ENCODE results near the gene PPP1R7. TPM values are rescaled to one million over a fixed set of nuclear protein-coding genes. Genes with fewer than 3 reads are reported as not detected.
A peak's percentile ranks its signal among the peaks of the same experiment; 100 is the strongest.

Gene PPP1R7
- total RNA-seq, 1 donor from 2014 or later, result 48.9 TPM

GRCh38 chr2:241118737-241119505 is 31.3 kb upstream of the PPP1R7 start:
- no peak for FAIRE-seq
- no peak for DNase-seq (ENCODE audit: low spot score in 2 of 2)

- DNase-seq (ENCODE audit: low spot score in 2 of 2) (no peak), FAIRE-seq (no peak)
Measured at GRCh38 chr2:241120440-241120839, 29.8 kb upstream of the PPP1R7 start.

- no peak for FAIRE-seq
- DNase-seq (ENCODE audit: low spot score in 2 of 2), result no peak
Measured at GRCh38 chr2:241121008-241121407, 29.3 kb upstream of the PPP1R7 start.

- DNase-seq (ENCODE audit: low spot score in 2 of 2) (no peak), FAIRE-seq (no peak)
Measured at GRCh38 chr2:241122376-241123002, 27.8 kb upstream of the PPP1R7 start.

GRCh38 chr2:241123816-241124536 is 26.3 kb upstream of the PPP1R7 start:
- DNase-seq (ENCODE audit: low spot score in 2 of 2), result peak in 1 of 2 donors; percentile 58

GRCh38 chr2:241125626-241126025 is 24.6 kb upstream of the PPP1R7 start:
- FAIRE-seq, result no peak
- no peak for DNase-seq (ENCODE audit: low spot score in 2 of 2)

More at GRCh38 chr2:241123816-241124536, 26.3 kb upstream of the PPP1R7 start:
- FAIRE-seq, result no peak

GRCh38 chr2:241126201-241126611 is 24.1 kb upstream of the PPP1R7 start:
- FAIRE-seq (no peak), DNase-seq (ENCODE audit: low spot score in 2 of 2) (no peak)

DNA sequence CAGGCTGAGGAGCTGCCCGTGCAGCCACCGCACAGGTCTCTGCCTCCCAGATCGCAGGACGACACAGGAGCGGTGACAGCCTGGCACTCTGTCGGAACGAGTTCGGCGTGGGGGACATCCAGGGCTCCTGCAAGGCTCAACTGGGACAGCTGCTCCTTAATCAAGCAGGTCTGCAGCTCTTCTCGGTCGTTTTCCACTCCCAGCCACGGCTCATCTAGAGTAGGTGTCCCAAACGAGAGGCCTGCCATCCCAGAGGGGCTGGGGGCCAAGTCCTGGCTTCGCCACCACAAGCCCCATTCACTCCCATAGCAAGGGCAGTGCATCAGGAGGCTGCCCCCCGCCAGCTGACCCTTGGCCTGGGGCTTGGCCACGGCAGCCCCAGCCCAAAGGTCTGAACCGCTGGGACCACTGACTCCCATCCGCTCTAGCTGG is 23.5 kb upstream of the PPP1R7 start:
- FAIRE-seq (no peak), DNase-seq (ENCODE audit: low spot score in 2 of 2) (no peak)

DNA sequence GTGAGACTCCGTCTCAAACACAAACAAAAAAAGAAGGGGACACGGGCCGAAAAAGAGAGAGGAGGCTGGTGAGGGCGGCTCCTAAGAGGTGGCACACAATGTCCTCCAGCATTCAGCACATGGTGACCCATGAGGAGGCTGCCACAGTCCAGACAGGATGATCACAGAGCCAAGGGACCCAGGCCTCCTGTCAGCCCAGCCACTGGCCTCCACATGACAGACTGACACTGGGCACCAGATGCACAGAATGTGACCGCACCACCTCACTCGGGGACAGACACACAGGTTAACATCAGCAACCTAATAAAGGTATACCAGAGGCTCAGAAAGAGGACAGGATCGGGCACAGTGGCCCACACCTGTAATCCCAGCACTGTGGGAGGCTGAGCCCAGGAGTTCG is 22.0 kb upstream of the PPP1R7 start:
- no peak for FAIRE-seq
- no peak for DNase-seq (ENCODE audit: low spot score in 2 of 2)

DNA sequence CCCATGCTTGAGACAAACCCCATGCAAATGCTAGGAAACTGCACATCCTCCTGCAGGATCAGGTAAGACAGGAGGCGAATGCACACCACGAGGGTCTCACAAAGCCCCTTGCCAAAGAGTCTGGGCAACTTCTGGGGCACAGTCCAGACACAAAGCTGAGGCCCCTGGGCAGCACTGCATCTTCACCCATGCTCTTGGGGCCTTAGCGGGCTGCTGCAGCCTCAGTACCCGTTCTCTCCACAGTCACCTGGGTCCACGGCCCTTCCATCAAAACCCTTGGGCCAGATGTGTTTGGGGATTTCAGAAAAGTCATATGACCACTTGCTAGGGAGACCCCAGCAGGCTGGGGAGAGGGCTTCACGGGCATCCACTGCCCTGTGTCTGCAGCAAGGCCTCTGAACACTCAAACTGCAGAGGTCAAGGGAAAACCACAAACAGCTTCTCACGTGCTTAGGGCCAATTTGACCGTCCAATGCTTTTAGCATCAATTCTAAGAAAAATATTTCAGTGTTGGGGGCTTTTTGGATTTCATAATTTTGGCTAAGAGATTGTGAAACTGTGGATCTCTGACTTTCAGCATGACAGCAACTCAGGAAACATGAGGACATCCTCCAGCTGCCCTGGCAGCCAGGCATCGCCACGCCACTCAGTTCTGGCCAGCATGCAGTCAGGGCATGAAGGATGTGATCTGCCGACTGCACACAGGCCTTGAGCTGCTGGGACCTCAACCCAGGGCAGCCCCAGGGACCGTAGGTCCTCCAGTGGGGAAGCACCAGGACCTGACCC is 21.0 kb upstream of the PPP1R7 start:
- FAIRE-seq (no peak), DNase-seq (ENCODE audit: low spot score in 2 of 2) (no peak)

DNA sequence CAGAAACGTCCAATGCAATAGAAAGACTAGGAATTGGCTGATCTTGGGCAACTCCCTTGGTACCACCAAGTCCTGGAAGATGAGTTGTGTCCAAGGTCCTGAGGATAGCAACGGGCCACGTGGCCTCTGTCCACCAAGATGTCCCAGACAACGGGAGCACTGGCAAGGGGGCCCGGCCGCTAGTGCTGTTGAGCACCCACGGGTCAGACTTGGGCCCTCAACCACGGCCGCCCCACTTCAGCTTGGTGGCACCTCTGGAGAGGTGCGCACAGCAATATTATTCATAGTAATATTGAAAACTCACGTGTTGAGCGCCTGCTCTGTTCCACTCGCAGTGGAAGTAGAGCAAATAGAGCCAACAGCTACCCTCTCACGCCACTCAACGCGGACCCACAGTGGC is 20.0 kb upstream of the PPP1R7 start:
- FAIRE-seq (no peak), DNase-seq (ENCODE audit: low spot score in 2 of 2) (no peak)

GRCh38 chr2:241131531-241131930 is 18.7 kb upstream of the PPP1R7 start:
- DNase-seq (ENCODE audit: low spot score in 2 of 2) (no peak), FAIRE-seq (no peak)

DNA sequence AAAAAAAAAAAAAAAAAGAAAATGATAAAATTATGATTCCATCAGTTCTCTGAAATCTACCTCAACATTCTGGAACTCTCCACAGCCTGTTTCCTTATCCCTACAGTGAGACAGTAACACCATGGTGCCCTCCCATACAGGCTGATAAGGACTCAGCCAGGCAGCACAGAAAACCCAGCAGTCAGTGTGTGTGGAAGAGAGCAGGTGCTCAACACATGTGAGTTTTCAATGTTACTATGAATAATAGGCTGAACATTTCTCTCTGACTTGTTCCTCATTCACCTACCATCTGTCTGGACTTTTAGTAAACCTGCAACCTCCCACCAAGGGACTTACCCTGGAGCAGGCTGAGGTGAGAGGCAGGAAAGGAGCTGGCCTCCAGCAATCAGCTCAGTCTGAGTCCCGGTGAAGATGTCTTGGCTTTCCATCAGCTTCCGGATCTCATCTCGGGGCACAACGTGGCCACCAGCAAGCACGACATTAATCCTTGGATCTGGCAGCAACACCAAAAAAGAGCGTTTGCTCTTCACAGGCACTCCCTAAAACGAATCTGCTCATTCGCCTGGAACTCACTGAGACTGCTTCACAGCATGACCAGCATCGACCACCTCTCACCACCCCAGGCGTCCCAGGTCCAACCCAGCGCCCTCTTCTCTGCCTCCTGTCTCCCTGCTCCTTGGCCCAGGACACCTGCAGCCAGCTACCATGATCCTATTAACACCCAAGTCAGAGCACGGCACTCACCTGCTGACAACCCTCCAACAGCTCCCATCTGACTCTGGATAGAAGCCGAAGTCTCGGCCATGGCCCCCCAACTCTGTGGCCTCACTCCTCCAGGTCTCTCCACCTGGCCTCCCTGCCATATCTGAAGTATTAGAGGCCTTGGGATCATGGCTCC is 17.5 kb upstream of the PPP1R7 start:
- FAIRE-seq (no peak), DNase-seq (ENCODE audit: low spot score in 2 of 2) (no peak)

DNA sequence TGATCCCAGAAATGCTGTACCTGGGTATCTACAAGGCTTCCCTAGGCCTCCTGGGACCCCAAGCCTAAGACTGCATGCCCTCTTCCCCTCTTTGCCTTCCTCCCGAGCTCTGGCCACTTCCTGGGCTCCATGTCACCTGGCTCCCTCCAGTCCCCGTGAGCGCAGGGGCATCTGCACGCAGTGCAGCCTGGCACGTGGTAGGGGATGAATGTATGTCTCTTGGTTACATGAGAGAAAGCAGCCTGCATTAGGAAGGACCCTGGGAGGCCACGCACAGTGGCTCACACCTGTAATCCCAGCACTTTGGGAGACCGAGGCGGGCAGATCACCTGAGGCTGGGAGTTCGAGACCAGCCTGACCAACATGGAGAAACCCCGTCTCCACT is 16.8 kb upstream of the PPP1R7 start:
- DNase-seq (ENCODE audit: low spot score in 2 of 2) (no peak), FAIRE-seq (no peak)

GRCh38 chr2:241134711-241135110 is 15.6 kb upstream of the PPP1R7 start:
- DNase-seq (ENCODE audit: low spot score in 2 of 2), result no peak
- no peak for FAIRE-seq

DNA sequence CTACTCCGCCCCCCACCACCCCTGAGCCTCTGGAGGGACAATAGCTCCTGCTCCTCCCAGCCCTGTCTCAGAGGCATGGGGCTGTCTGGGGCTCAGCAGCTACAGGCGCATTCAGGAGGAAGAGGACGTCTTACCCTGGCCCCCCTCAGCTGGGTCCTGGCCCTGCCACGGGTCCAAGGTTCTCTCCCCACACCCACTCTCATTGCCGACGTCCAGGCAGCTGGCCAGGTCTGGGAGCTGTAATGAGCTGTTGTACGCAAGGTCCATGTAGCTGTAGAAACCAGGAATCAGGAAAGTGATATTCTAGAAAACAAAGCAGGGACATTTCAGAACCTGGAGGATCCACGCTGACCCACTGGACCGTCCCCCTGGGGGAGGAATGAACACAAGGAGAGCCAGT is 14.5 kb upstream of the PPP1R7 start:
- FAIRE-seq, result no peak
- no peak for DNase-seq (ENCODE audit: low spot score in 2 of 2)

DNA sequence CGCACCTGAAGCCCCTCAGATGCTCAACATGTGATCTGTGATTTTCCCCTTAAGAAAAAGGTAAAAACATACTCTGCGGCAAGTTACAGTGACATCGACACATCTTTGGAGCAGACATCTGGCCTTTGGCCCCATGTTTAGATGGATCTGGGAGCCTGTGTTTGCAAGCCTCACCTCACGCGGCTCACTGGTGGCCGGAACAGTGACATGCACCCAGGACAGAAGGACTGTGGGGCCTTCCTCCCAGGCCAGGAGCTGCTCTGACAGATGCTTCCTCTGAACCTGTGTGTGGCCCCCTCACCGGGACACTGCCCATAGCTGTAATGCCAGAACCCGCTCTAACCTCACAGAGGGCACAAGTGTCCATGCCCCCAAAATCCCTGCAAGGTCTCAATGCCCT is 14.1 kb upstream of the PPP1R7 start:
- DNase-seq (ENCODE audit: low spot score in 2 of 2) (no peak), FAIRE-seq (no peak)

GRCh38 chr2:241136661-241137260 is 13.5 kb upstream of the PPP1R7 start:
- no peak for DNase-seq (ENCODE audit: low spot score in 2 of 2)
- no peak for FAIRE-seq
